ENCODE data around the gene SPO11.

The SPO11 gene

DNA sequence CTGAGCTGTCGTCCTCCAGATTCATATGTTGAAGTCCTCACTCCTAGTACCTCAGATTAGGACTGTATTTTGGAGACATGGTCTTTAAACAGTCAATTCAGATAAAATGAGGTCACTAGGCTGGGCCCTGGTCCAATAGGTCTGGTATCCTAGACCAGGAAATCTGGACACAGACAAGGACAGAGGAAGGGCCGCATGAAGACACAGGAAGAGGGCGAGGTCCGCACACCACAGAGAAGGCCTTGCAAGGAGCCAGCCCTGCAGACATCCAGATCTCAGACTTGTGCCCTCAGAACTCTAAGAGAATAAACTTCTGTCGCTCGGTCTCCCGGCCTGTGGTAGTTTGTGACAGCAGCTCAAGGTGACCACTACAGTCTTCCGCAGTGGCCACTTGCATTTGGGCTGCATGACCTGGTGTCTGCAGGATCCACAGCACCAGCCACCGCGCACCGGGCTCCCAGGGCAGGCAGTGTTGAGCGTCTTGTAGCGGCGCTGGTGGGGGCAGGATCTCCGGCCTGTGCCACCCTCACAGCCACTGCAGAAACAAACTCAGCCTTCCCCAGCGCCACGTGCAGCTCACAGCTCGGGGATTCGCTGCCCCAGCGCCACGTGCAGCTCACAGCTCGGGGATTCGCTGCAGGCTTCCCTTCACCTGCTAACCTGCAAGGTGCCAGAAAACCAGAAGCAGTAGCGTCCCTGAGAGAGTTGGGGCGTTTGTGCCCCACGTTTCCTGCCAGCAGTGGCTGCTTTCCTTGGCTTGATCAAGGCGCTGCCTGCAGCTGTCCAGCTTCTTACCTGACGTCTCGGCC is 55.6 kb downstream of the SPO11 start:
- in situ Hi-C loops (cut with HindIII; ENCODE audit: low pct_ligation_motif_present, low sequenced_read_pairs) = no loop called here
- no peaks in the 10 kb centered on the region for H3K27me3 ChIP-seq (replicated peaks)
- DNase-seq = no peak
- TF ChIP-seq, protein P1, sequence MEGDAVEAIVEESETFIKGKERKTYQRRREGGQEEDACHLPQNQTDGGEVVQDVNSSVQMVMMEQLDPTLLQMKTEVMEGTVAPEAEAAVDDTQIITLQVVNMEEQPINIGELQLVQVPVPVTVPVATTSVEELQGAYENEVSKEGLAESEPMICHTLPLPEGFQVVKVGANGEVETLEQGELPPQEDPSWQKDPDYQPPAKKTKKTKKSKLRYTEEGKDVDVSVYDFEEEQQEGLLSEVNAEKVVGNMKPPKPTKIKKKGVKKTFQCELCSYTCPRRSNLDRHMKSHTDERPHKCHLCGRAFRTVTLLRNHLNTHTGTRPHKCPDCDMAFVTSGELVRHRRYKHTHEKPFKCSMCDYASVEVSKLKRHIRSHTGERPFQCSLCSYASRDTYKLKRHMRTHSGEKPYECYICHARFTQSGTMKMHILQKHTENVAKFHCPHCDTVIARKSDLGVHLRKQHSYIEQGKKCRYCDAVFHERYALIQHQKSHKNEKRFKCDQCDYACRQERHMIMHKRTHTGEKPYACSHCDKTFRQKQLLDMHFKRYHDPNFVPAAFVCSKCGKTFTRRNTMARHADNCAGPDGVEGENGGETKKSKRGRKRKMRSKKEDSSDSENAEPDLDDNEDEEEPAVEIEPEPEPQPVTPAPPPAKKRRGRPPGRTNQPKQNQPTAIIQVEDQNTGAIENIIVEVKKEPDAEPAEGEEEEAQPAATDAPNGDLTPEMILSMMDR (IDR thresholded peaks at IDR 0.05; ENCODE audit: low read depth, low read length, missing control alignments) = no peak
- H3K36me3 ChIP-seq (replicated peaks) = no peaks in the 10 kb centered on the region
- H3K4me3 ChIP-seq (ENCODE audit: low read depth, low read length) = no peak overlapping the region
- no peak overlapping the region for H3K27ac ChIP-seq

- TF ChIP-seq, protein P1 (IDR thresholded peaks at IDR 0.05; ENCODE audit: low read depth, low read length, missing control alignments) = no peak
- in situ Hi-C loops (cut with HindIII; ENCODE audit: low pct_ligation_motif_present, low sequenced_read_pairs) = no loop called here
Observed at GRCh38 chr20:57385940-57386339, 56.3 kb downstream of the SPO11 start.

DNA sequence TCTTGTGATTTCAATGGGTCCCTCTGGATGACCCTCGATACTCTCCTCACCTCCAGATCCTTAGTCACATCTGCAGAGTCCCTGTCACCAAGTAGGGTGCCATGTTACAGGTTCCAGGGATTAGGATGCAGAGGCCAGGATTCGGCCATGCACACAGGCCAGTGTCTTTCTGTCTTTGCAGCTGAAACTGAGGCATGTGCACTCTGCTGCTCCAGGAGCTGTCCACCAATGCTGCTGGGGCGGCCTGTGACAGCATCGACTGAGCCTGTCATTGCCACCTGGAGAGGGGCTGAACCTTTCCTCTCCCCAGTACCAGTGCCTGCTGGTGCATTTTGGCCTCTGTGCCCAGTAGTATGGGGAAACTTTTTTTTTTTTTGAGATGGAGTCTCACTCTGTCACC is 57.2 kb downstream of the SPO11 start:
- DNase-seq = no peak
- in situ Hi-C loops (cut with HindIII; ENCODE audit: low pct_ligation_motif_present, low sequenced_read_pairs) = no loop called here
- Histone ChIP-seq H3K27ac (no peak overlapping the region), H3K27me3 (replicated peaks) (no peaks in the 10 kb centered on the region), H3K4me3 (ENCODE audit: low read depth, low read length) (no peak overlapping the region), H3K36me3 (replicated peaks) (no peaks in the 10 kb centered on the region)
- TF ChIP-seq, protein P1 (IDR thresholded peaks at IDR 0.05; ENCODE audit: low read depth, low read length, missing control alignments) = no peak

More at GRCh38 chr20:57385940-57386339, 56.3 kb downstream of the SPO11 start:
- DNase-seq = no peak
- no peak overlapping the region for H3K27ac ChIP-seq
- no peaks in the 10 kb centered on the region for H3K27me3 ChIP-seq (replicated peaks)
- H3K36me3 ChIP-seq (replicated peaks) = no peaks in the 10 kb centered on the region
- H3K4me3 ChIP-seq (ENCODE audit: low read depth, low read length) = no peak overlapping the region

DNA sequence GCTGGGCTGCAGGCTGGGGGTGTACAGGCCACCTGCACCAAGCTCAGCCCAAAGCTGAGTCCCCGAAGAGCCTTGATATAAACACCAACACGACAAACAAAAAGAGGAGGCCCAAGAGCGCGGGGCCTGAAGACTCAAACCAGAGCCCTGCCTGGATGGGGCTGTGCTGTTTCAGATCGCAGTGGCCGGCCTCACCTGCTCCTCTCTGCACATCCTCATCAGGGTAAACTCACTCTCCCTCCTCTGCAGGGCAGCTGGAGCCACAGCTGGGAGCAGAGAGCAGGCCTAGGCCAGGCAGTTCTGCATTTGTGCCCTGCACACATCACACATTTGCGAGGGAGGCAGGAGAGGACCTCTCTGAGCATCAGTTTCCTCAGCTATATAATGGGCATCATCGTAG is 57.9 kb downstream of the SPO11 start:
- no peaks in the 10 kb centered on the region for H3K36me3 ChIP-seq (replicated peaks)
- H3K27ac ChIP-seq = no peak overlapping the region
- TF ChIP-seq, protein P1 (IDR thresholded peaks at IDR 0.05; ENCODE audit: low read depth, low read length, missing control alignments) = no peak
- no peak for DNase-seq
- in situ Hi-C loops (cut with HindIII; ENCODE audit: low pct_ligation_motif_present, low sequenced_read_pairs) = no loop called here
- H3K27me3 ChIP-seq (replicated peaks) = no peaks in the 10 kb centered on the region
- no peak overlapping the region for H3K4me3 ChIP-seq (ENCODE audit: low read depth, low read length)

DNA sequence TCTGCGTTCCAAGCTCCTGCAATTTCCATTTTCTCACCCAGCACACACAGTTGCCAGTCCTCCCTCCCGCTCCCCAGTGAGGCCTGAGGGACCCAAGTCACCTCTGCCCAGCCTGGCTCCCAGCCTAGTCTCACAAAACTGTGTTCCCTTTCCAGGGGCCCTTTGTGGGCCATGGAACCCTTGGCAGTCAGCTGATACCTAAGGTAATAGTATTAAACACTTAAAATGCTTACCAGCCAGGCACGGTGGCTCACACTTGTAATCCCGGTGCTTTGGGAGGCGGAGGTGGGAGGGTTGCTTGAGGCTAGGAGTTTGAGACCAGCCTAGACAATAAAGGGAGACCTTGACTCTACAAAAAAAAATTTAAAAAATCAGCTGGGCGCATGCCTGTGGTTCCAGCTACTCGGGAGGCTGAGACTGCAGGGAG is 58.4 kb downstream of the SPO11 start:
- no peaks in the 10 kb centered on the region for H3K36me3 ChIP-seq (replicated peaks)
- DNase-seq = no peak
- H3K27me3 ChIP-seq (replicated peaks) = no peaks in the 10 kb centered on the region
- H3K4me3 ChIP-seq (ENCODE audit: low read depth, low read length) = no peak overlapping the region
- TF ChIP-seq, protein P1 (IDR thresholded peaks at IDR 0.05; ENCODE audit: low read depth, low read length, missing control alignments) = no peak
- no peak overlapping the region for H3K27ac ChIP-seq
- in situ Hi-C loops (cut with HindIII; ENCODE audit: low pct_ligation_motif_present, low sequenced_read_pairs) = no loop called here

Data from brain microvascular endothelial cell (primary cell).